RWPE1 (cell line): ENCODE measurements around the gene EFL1.

Experiments
- CTCF ChIA-PET: fragments of 350-600 bp; sonication (Branson Sonifier 250); formaldehyde crosslinking; extraction: SDS; loops from one replicate; lab custom pipeline; 2021; lab: Yijun Ruan, JAX
- POLR2A ChIA-PET: fragments of 400-600 bp; formaldehyde crosslinking; extraction: SDS; loops from one replicate; lab custom pipeline; 2020; ENCODE audit warnings: antibody characterized with exemption; ENCODE audit not compliant: low non-redundant PET; lab: Yijun Ruan, JAX
- DNase-seq: peaks from one replicate; pipeline ENCODE4 v3.0.0; 2012; ENCODE audit warnings: low spot score
- H3K27ac ChIP-seq: fragments of 450-650 bp; 2 replicates; pipeline ENCODE4 v1.5.1; 2017
- TF ChIP-seq, protein P1 (sequence below): fragments of 450-650 bp; conservative IDR thresholded peaks from 2 replicates; pipeline ENCODE4 v1.5.1; 2017; ENCODE audit warnings: low read depth, mild to moderate bottlenecking

EFL1 gene

DNA sequence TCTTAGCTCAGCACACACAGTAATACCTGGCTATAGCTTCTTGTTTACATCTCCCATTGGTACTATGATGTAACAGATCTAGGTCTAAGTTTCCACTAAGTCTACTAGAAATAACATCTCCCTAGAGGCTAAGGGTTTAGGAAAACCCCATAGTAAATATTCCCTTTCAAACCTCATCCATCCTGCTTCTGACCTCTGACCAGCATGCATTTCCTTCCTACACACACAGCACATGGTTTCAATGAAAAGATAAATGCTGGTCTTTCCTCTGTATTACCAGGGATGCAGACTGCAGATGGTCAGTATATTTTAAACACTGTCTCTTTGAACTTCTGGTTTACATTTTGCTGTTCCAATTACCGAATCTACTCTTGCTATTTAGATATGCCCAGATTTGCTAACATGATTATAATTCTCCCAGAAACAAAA is 96.6 kb downstream of the EFL1 start:
- no peak for DNase-seq
- no peak overlapping the region for H3K27ac ChIP-seq
- TF ChIP-seq, protein P1, sequence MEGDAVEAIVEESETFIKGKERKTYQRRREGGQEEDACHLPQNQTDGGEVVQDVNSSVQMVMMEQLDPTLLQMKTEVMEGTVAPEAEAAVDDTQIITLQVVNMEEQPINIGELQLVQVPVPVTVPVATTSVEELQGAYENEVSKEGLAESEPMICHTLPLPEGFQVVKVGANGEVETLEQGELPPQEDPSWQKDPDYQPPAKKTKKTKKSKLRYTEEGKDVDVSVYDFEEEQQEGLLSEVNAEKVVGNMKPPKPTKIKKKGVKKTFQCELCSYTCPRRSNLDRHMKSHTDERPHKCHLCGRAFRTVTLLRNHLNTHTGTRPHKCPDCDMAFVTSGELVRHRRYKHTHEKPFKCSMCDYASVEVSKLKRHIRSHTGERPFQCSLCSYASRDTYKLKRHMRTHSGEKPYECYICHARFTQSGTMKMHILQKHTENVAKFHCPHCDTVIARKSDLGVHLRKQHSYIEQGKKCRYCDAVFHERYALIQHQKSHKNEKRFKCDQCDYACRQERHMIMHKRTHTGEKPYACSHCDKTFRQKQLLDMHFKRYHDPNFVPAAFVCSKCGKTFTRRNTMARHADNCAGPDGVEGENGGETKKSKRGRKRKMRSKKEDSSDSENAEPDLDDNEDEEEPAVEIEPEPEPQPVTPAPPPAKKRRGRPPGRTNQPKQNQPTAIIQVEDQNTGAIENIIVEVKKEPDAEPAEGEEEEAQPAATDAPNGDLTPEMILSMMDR = no peak
- ChIA-PET CTCF (no interaction called here), POLR2A (no interaction called here)

DNA sequence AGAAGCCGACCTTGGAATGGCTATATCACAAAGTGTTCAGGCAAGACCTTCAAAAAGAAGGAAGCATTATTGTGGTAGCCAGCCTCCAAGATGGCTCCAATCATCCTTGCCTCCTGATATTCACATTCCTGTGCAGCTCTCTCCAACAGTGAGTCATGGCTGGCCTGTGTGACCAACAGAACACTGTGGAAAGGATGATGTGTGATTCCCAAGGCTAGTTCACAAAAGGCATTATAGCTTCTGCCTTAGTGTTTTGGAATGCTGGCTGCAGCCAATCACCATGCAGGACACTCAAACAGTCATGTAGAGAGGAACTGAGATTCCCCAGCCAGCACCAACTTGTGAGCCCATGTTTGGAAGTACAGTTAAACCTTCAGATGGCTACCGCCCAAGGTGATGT is 102.6 kb downstream of the EFL1 start:
- peak; percentile 64 for DNase-seq
- ChIA-PET POLR2A (no interaction called here), CTCF (no interaction called here)
- TF ChIP-seq, protein P1 = no peak
- H3K27ac ChIP-seq = peak overlapping the region; percentile 26; the same call in 1 of the 2 replicates

DNA sequence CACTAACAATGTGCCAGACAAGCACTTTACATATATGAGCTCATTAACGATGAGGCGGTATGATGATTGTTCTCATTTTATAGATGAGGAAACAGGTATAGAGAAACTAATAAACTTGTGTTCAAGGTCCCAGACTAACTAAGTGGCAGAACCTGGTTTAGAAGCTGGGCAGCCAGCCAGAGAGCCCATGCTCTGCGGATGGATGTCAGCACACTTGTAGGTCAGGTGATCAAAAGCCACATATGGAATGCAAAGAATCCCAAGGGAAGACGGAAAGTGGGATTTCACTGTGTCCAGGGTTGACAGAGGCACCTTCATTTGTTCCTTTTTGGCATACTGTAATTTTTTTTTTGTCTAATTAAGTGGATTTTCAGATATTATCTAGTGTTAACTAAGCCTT is 103.7 kb downstream of the EFL1 start:
- CTCF ChIA-PET = interaction anchor here (0.7 kb wide), 1 partner anchor 20 kb away, joined by 6 read pairs; no protein-coding TSS in a partner anchor
- POLR2A ChIA-PET = no interaction called here
- no peak overlapping the region for H3K27ac ChIP-seq
- TF ChIP-seq, protein P1 = no peak
- no peak for DNase-seq

DNA sequence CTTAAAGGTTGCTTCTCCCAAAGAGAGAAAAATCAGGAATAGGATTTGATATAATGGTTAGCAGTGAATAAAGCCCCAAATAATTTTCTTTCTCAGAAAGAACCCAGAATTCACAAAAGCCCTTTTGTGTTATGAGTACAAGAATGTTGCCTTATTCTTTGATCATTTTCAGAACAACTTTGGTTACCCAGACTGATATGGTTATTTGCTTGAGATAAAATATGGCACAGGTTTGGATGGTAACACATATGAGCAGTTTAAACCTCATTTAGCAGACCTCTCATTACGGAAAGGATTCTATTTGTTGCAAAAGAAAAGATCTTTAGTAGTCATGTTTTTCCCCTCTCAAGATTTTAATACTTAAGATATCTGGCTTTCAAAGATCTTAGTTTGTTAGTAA is 111.9 kb downstream of the EFL1 start:
- no peak overlapping the region for H3K27ac ChIP-seq
- CTCF ChIA-PET = no interaction called here
- DNase-seq = no peak
- POLR2A ChIA-PET = no interaction called here
- TF ChIP-seq, protein P1 = no peak

DNA sequence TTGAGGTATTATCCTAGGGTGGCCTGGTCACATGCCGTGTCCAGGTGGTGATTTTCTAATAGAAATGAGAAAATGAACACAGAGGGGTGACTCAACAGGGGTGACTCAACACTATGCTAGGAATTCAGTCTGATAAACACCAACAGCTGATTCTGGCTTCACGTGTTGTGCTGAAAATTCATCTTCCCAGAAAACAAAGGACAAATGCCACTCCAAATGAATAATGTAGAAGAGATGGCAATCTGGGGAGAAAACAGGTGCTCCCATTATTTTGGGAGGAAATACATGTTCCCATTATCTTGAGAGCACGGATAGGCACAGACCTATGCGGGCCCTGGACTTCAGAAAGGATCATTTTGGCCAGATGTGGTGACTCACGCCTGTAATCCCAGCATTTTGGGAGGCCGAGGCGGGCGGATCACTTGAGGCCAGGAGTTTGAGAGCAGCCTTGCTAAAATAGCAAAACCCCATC is 115.5 kb downstream of the EFL1 start:
- ChIA-PET CTCF (no interaction called here), POLR2A (no interaction called here)
- TF ChIP-seq, protein P1 = no peak
- peak overlapping the region; percentile 77 for H3K27ac ChIP-seq
- DNase-seq = peak; percentile 86

DNA sequence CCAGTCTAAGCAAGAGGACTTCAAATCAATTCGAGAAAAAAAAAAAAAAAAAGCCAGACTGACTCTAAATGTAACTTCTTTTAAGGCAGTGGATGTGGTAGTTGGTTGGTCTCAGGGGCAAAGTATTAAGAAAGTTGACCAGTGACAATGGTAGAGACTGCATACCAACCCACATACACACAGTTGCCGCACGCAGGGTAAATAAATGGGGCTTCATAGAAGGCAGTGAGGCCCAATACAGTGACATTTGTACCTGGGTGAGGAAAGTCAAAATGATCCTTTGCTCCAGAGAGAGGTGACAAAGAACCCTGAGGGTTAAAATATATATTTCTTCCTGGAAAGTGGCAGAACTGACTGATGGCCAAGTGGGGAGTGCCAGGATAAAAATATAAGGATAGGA is 116.0 kb downstream of the EFL1 start:
- POLR2A ChIA-PET = no interaction called here
- CTCF ChIA-PET = no interaction called here

More for the DNA sequence above, 116.0 kb downstream of the EFL1 start:
- no peak for DNase-seq
- H3K27ac ChIP-seq = no peak overlapping the region
- TF ChIP-seq, protein P1 = no peak
